Pulmonary artery endothelial cell (primary cell): ENCODE data around the gene NANOS2. TPM values are rescaled to one million over a fixed set of nuclear protein-coding genes. Genes with fewer than 3 reads are reported as not detected.
"Not testable (repeated sequence)": the region's sequence is repeated elsewhere in the genome, so short reads cannot be mapped to it uniquely, and the experiment has no call there.

Experiments
- DNase-seq: peaks from one replicate; pipeline ENCODE4 v3.0.0-alpha.2; 2011; ENCODE audit warnings: low read depth, low spot score
- total RNA-seq: library from RNA; depleted of rRNA; stranded (reverse); fragments of >200 nt; gene quantifications from 2 replicates; pipeline ENCODE4 v1.2.3, GENCODE V29; 2014

NANOS2 gene
- total RNA-seq, 1 donor from 2014 or later = not detected

GRCh38 chr19:45876411-45877197 is 38.0 kb downstream of the NANOS2 start:
- DNase-seq = no peak

GRCh38 chr19:45876161-45876410 is 38.5 kb downstream of the NANOS2 start:
- no peak for DNase-seq

- no peak for DNase-seq
These were observed 40.0 kb downstream of the NANOS2 start for GRCh38 chr19:45874620-45874966.

GRCh38 chr19:45873219-45873772 is 41.3 kb downstream of the NANOS2 start:
- no peak for DNase-seq

GRCh38 chr19:45872095-45872919 is 42.3 kb downstream of the NANOS2 start:
- DNase-seq = no peak

- DNase-seq = no peak
These were observed 43.8 kb downstream of the NANOS2 start for GRCh38 chr19:45870798-45871197.

GRCh38 chr19:45867241-45867640 is 47.3 kb downstream of the NANOS2 start:
- not testable (repeated sequence) for DNase-seq

GRCh38 chr19:45866400-45867176 is 48.0 kb downstream of the NANOS2 start:
- no peak for DNase-seq

GRCh38 chr19:45865269-45865948 is 49.2 kb downstream of the NANOS2 start:
- no peak for DNase-seq

- DNase-seq = no peak
These were observed 49.9 kb downstream of the NANOS2 start for GRCh38 chr19:45864629-45865082.

GRCh38 chr19:45863840-45864628 is 50.5 kb downstream of the NANOS2 start, which contains the start of gene FOXA3:
Gene FOXA3, plus strand, starts transcription at chr19:45864326. Its CDS starts 131 bp downstream, at chr19:45864457.
- DNase-seq = no peak

GRCh38 chr19:45863335-45863839 is 51.2 kb downstream of the NANOS2 start:
- DNase-seq = no peak

Other genes starting within 250 kb of the NANOS2 start
- under 0.01 TPM in 1 of 2 replicates, not detected in the other for gene GIPR, start 246.6 kb downstream of the NANOS2 start, total RNA-seq
- 324 and 581 TPM in 2 replicates for gene SNRPD2, start 222.8 kb downstream of the NANOS2 start, total RNA-seq
- 18.7 and 23.3 TPM in 2 replicates for gene QPCTL, start 222.1 kb downstream of the NANOS2 start, total RNA-seq
- 5.3 and 6.5 TPM in 2 replicates for gene FBXO46, start 183.9 kb downstream of the NANOS2 start, total RNA-seq
- not detected in 2 replicates for gene MEIOSIN, start 181.3 kb downstream of the NANOS2 start, total RNA-seq
- 3.4 and 5.6 TPM in 2 replicates for gene SIX5, start 145.5 kb downstream of the NANOS2 start, total RNA-seq
- gene DMPK, start 132.3 kb downstream of the NANOS2 start, total RNA-seq = 6.0 and 9.0 TPM in 2 replicates
- gene DMWD, start 121.9 kb downstream of the NANOS2 start, total RNA-seq = 27.2 and 37.3 TPM in 2 replicates
- 0.04 and 0.07 TPM in 2 replicates for gene RSPH6A, start 99.5 kb downstream of the NANOS2 start, total RNA-seq
- gene SYMPK, start 51.6 kb downstream of the NANOS2 start, total RNA-seq = 34.1 and 43.3 TPM in 2 replicates
- not detected in 2 replicates for gene FOXA3, start 50.5 kb downstream of the NANOS2 start, total RNA-seq
- 23.1 and 24.3 TPM in 2 replicates for gene IRF2BP1, start 28.6 kb downstream of the NANOS2 start, total RNA-seq
- gene MYPOP, start 12.2 kb downstream of the NANOS2 start, total RNA-seq = 0.79 and 1.4 TPM in 2 replicates
- 3.4 and 4.0 TPM in 2 replicates for gene NOVA2, start 59.1 kb upstream of the NANOS2 start, total RNA-seq
- 7.3 and 9.5 TPM in 2 replicates for gene CCDC61, start 80.7 kb upstream of the NANOS2 start, total RNA-seq
- not detected in 2 replicates for gene PGLYRP1, start 108.3 kb upstream of the NANOS2 start, total RNA-seq
- 0.07 TPM in 1 of 2 replicates, not detected in the other for gene IGFL4, start 126.2 kb upstream of the NANOS2 start, total RNA-seq
- gene IGFL3, start 209.9 kb upstream of the NANOS2 start, total RNA-seq = not detected in 2 replicates
- gene IGFL2, start 233.5 kb upstream of the NANOS2 start, total RNA-seq = not detected in 2 replicates